Mucosa of stomach (tissue), 1 donor: ENCODE measurements around the gene TSTD1.
"Not testable (repeated sequence)": the region's sequence is repeated elsewhere in the genome, so short reads cannot be mapped to it uniquely, and the experiment has no call there.

Source experiments
- H3K27me3 ChIP-seq: one replicate; pipeline ENCODE4 v1.7.0; 2013; ENCODE audit warnings: mild to moderate bottlenecking, low read length; ENCODE audit not compliant: control insufficient read depth, insufficient read depth
- H3K36me3 ChIP-seq: one replicate; pipeline ENCODE4 v1.7.0; 2013; ENCODE audit warnings: low read length; ENCODE audit not compliant: control insufficient read depth, insufficient read depth
- H3K4me1 ChIP-seq: one replicate; pipeline ENCODE4 v1.7.0; 2013; ENCODE audit warnings: mild to moderate bottlenecking, low read length; ENCODE audit not compliant: control insufficient read depth, insufficient read depth
- H3K4me3 ChIP-seq: one replicate; pipeline ENCODE4 v1.7.0; 2013; ENCODE audit warnings: low read length
- H3K9ac ChIP-seq: one replicate; pipeline ENCODE4 v1.7.0; 2013; ENCODE audit warnings: mild to moderate bottlenecking, low read length, moderate library complexity
- H3K9me3 ChIP-seq: one replicate; pipeline ENCODE4 v1.7.0; 2013; ENCODE audit warnings: mild to moderate bottlenecking, low read length, moderate library complexity; ENCODE audit not compliant: control insufficient read depth
- donor health status: Pancreatic carcinoma.

TSTD1 gene

GRCh38 chr1:161076410-161076809 is 37.6 kb upstream of the TSTD1 start:
- H3K36me3 ChIP-seq: peaks cover 18% of the 10 kb centered on the region
- H3K27me3 ChIP-seq: no peaks in the 10 kb centered on the region
- H3K9ac ChIP-seq: no peak overlapping the region
- no peaks in the 10 kb centered on the region for H3K9me3 ChIP-seq
- H3K4me3 ChIP-seq: no peak overlapping the region
- peaks cover 34% of the 10 kb centered on the region for H3K4me1 ChIP-seq

GRCh38 chr1:161074676-161075368 is 36.1 kb upstream of the TSTD1 start:
- no peak overlapping the region for H3K4me3 ChIP-seq
- peaks cover 22% of the 10 kb centered on the region for H3K4me1 ChIP-seq
- H3K9ac ChIP-seq: no peak overlapping the region
- H3K9me3 ChIP-seq: no peaks in the 10 kb centered on the region
- H3K36me3 ChIP-seq: peaks cover 18% of the 10 kb centered on the region
- H3K27me3 ChIP-seq: no peaks in the 10 kb centered on the region

- Histone ChIP-seq H3K4me3 (no peak overlapping the region), H3K36me3 (peaks cover 18% of the 10 kb centered on the region), H3K27me3 (no peaks in the 10 kb centered on the region), H3K4me1 (peaks cover 34% of the 10 kb centered on the region), H3K9me3 (no peaks in the 10 kb centered on the region), H3K9ac (no peak overlapping the region)
Observed at GRCh38 chr1:161073474-161074121, 34.8 kb upstream of the TSTD1 start.

- Histone ChIP-seq H3K4me3 (no peak overlapping the region), H3K27me3 (no peaks in the 10 kb centered on the region), H3K36me3 (peaks cover 18% of the 10 kb centered on the region), H3K4me1 (peaks cover 40% of the 10 kb centered on the region), H3K9me3 (no peaks in the 10 kb centered on the region), H3K9ac (no peak overlapping the region)
Observed at GRCh38 chr1:161072751-161073449, 34.1 kb upstream of the TSTD1 start.

- Histone ChIP-seq H3K9me3 (no peaks in the 10 kb centered on the region), H3K4me1 (peaks cover 40% of the 10 kb centered on the region), H3K27me3 (no peaks in the 10 kb centered on the region), H3K4me3 (no peak overlapping the region), H3K36me3 (peaks cover 13% of the 10 kb centered on the region), H3K9ac (no peak overlapping the region)
Observed at GRCh38 chr1:161071886-161072371, 33.2 kb upstream of the TSTD1 start.

- H3K9ac ChIP-seq: no peak overlapping the region
- peaks cover 40% of the 10 kb centered on the region for H3K4me1 ChIP-seq
- no peak overlapping the region for H3K4me3 ChIP-seq
- no peaks in the 10 kb centered on the region for H3K27me3 ChIP-seq
- peaks cover 13% of the 10 kb centered on the region for H3K36me3 ChIP-seq
- no peaks in the 10 kb centered on the region for H3K9me3 ChIP-seq
Observed at GRCh38 chr1:161070761-161071160, 32.0 kb upstream of the TSTD1 start.

GRCh38 chr1:161069731-161070270 is 31.0 kb upstream of the TSTD1 start, which contains the start of gene ARHGAP30:
Gene ARHGAP30, minus strand, starts transcription at chr1:161069891. Its CDS starts 267 bp downstream, at chr1:161069624.
- H3K9ac ChIP-seq: peak within 1 kb of the TSS; percentile 29
- H3K9me3 ChIP-seq: no peaks in the 10 kb centered on the region
- H3K27me3 ChIP-seq: no peaks in the 10 kb centered on the region
- H3K4me3 ChIP-seq: no peak within 1 kb of the TSS
- peaks cover 36% of the 10 kb centered on the region for H3K4me1 ChIP-seq
- H3K36me3 ChIP-seq: peaks cover 13% of the 10 kb centered on the region

GRCh38 chr1:161069241-161069640 is 30.5 kb upstream of the TSTD1 start:
- Histone ChIP-seq H3K4me3 (no peak overlapping the region), H3K27me3 (no peaks in the 10 kb centered on the region), H3K36me3 (peaks cover 12% of the 10 kb centered on the region), H3K9ac (peak overlapping the region; percentile 29), H3K9me3 (no peaks in the 10 kb centered on the region), H3K4me1 (peaks cover 31% of the 10 kb centered on the region)

- peaks cover 24% of the 10 kb centered on the region for H3K4me1 ChIP-seq
- peaks cover 5% of the 10 kb centered on the region for H3K36me3 ChIP-seq
- no peak overlapping the region for H3K4me3 ChIP-seq
- no peaks in the 10 kb centered on the region for H3K27me3 ChIP-seq
- H3K9ac ChIP-seq: peak overlapping the region; percentile 29
- no peaks in the 10 kb centered on the region for H3K9me3 ChIP-seq
Observed at GRCh38 chr1:161068306-161069234, 29.8 kb upstream of the TSTD1 start.

- H3K4me3 ChIP-seq: no peak overlapping the region
- no peak overlapping the region for H3K9ac ChIP-seq
- no peaks in the 10 kb centered on the region for H3K27me3 ChIP-seq
- H3K9me3 ChIP-seq: no peaks in the 10 kb centered on the region
- peaks cover 22% of the 10 kb centered on the region for H3K4me1 ChIP-seq
- H3K36me3 ChIP-seq: no peaks in the 10 kb centered on the region
Observed at GRCh38 chr1:161066694-161067093, 27.9 kb upstream of the TSTD1 start.

GRCh38 chr1:161065681-161066080 is 26.9 kb upstream of the TSTD1 start:
- H3K4me1 ChIP-seq: peaks cover 22% of the 10 kb centered on the region
- not testable (repeated sequence) for H3K36me3 ChIP-seq, H3K4me3 ChIP-seq

More at GRCh38 chr1:161065681-161066080, 26.9 kb upstream of the TSTD1 start:
- H3K27me3 ChIP-seq, H3K9me3 ChIP-seq, H3K9ac ChIP-seq: not testable (repeated sequence)
